HTERT RPE-1 (cell line): ENCODE results near the gene KLHL29.

Experiments
- in situ Hi-C: fragments of 300-500 bp; cut with MboI; formaldehyde crosslinking; loops from 4 replicates; pipeline ENCODE4 v1.14.3; 2020; ENCODE audit warnings: low sequenced_read_pairs

KLHL29 gene

GRCh38 chr2:23586741-23587306, 201.8 kb downstream of the KLHL29 start:
- in situ Hi-C loops: no loop called here

GRCh38 chr2:23587341-23587880, 202.4 kb downstream of the KLHL29 start:
- in situ Hi-C loops: no loop called here

GRCh38 chr2:23588106-23588505, 203.1 kb downstream of the KLHL29 start:
- in situ Hi-C loops: no loop called here

GRCh38 chr2:23588508-23589201, 203.7 kb downstream of the KLHL29 start:
- in situ Hi-C loops: no loop called here

GRCh38 chr2:23589220-23589647, 204.3 kb downstream of the KLHL29 start:
- in situ Hi-C loops: no loop called here

- in situ Hi-C loops: no loop called here
Observed at GRCh38 chr2:23589739-23590138, 204.8 kb downstream of the KLHL29 start.

GRCh38 chr2:23590241-23590869, 205.4 kb downstream of the KLHL29 start:
- in situ Hi-C loops: no loop called here

- in situ Hi-C loops: no loop called here
Observed at GRCh38 chr2:23591111-23591510, 206.1 kb downstream of the KLHL29 start.

GRCh38 chr2:23592061-23592685, 207.2 kb downstream of the KLHL29 start:
- in situ Hi-C loops: no loop called here

- in situ Hi-C loops: no loop called here
Observed at GRCh38 chr2:23592898-23593751, 208.1 kb downstream of the KLHL29 start.

GRCh38 chr2:23593752-23594459, 208.9 kb downstream of the KLHL29 start:
- in situ Hi-C loops: no loop called here

GRCh38 chr2:23594460-23594825, 209.5 kb downstream of the KLHL29 start:
- in situ Hi-C loops: no loop called here

GRCh38 chr2:23595021-23595420, 210.0 kb downstream of the KLHL29 start:
- in situ Hi-C loops: no loop called here

GRCh38 chr2:23595601-23596251, 210.7 kb downstream of the KLHL29 start:
- in situ Hi-C loops: no loop called here

GRCh38 chr2:23596316-23596885, 211.4 kb downstream of the KLHL29 start:
- in situ Hi-C loops: no loop called here

GRCh38 chr2:23597687-23598086, 212.7 kb downstream of the KLHL29 start:
- in situ Hi-C loops: no loop called here

GRCh38 chr2:23599006-23599405, 214.0 kb downstream of the KLHL29 start:
- in situ Hi-C loops: no loop called here

GRCh38 chr2:23599667-23600066, 214.7 kb downstream of the KLHL29 start:
- in situ Hi-C loops: no loop called here

GRCh38 chr2:23600346-23600745, 215.4 kb downstream of the KLHL29 start:
- in situ Hi-C loops: no loop called here
